Activated CD4-positive, alpha-beta T cell treated with anti-CD3 and anti-CD28 coated beads, Interleukin-2, amount 10 ng/mL, durations not matched to agents 7 days and 5 days (primary cell): Measurements from ENCODE around the gene PRIM2. TPM values are rescaled to one million over a fixed set of nuclear protein-coding genes. Genes with fewer than 3 reads are reported as not detected.
"Not testable (repeated sequence)": the region's sequence is repeated elsewhere in the genome, so short reads cannot be mapped to it uniquely, and the experiment has no call there.

ENCODE experiments used
- CTCF ChIA-PET: fragments of 350-600 bp; sonication (Branson Sonifier 250); formaldehyde crosslinking; loops from one replicate; lab custom pipeline; 2021; ENCODE audit warnings: antibody characterized with exemption; lab: Charles Lee
- POLR2A ChIA-PET: fragments of 350-600 bp; sonication (Branson Sonifier 250); formaldehyde crosslinking; loops from one replicate; lab custom pipeline; 2021; ENCODE audit warnings: antibody characterized with exemption; lab: Charles Lee
- DNase-seq: peaks from one replicate; pipeline ENCODE4 v3.0.0-alpha.2; 2020
- H3K27ac Mint-ChIP-seq: one replicate; pipeline ENCODE4 v1.8.0; 2021; ENCODE audit warnings: mild to moderate bottlenecking, moderate library complexity, mixed read lengths
- H3K27me3 Mint-ChIP-seq: one replicate; pipeline ENCODE4 v1.8.0; 2021; ENCODE audit warnings: mixed read lengths
- H3K36me3 Mint-ChIP-seq: one replicate; pipeline ENCODE4 v1.8.0; 2021; ENCODE audit warnings: low read depth, mixed read lengths
- H3K4me1 Mint-ChIP-seq: one replicate; pipeline ENCODE4 v1.8.0; 2021; ENCODE audit warnings: mixed read lengths
- H3K4me3 Mint-ChIP-seq: one replicate; pipeline ENCODE4 v1.8.0; 2021; ENCODE audit warnings: mild to moderate bottlenecking, moderate library complexity, mixed read lengths
- H3K9me3 Mint-ChIP-seq: one replicate; pipeline ENCODE4 v1.8.0; 2021; ENCODE audit warnings: mixed read lengths
- total RNA-seq, 2 experiments: library from RNA; stranded (reverse); gene quantifications; one replicate each; pipeline ENCODE4 v1.2.3, GENCODE V29; 2021

PRIM2 gene
- total RNA-seq, 2 experiments from 2014 or later: 35.7 to 37.7 TPM

GRCh38 chr6:57572119-57572518 lies 254.7 kb downstream of the PRIM2 start:
- CTCF ChIA-PET, H3K27ac Mint-ChIP-seq, POLR2A ChIA-PET, H3K9me3 Mint-ChIP-seq, DNase-seq, H3K27me3 Mint-ChIP-seq, H3K4me1 Mint-ChIP-seq, H3K36me3 Mint-ChIP-seq, H3K4me3 Mint-ChIP-seq: not testable (repeated sequence)

DNA sequence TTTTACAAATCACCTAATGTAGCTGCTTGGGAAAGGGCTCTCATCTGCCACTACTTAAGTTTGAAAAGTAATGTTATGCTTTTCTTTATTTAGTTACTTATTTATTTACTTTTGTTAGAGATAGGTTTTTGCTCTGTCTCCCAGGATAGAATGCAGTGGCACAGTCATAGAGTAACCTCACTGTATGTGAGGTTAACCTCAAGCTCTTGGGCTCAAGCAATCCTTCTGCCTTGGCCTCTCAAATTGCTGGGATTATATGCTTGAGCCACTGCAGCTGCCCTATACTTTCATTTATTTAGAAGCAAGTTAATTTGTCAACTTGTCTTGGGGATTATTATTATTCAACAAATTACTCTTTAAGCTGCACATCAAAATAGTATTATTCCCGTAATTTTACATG lies 255.4 kb downstream of the PRIM2 start:
- not testable (repeated sequence) for H3K4me3 Mint-ChIP-seq

GRCh38 chr6:57577023-57577422 lies 259.6 kb downstream of the PRIM2 start:
- H3K4me1 Mint-ChIP-seq, H3K27me3 Mint-ChIP-seq, DNase-seq, POLR2A ChIA-PET, H3K4me3 Mint-ChIP-seq, H3K36me3 Mint-ChIP-seq, H3K27ac Mint-ChIP-seq, CTCF ChIA-PET, H3K9me3 Mint-ChIP-seq: not testable (repeated sequence)

More for the DNA sequence above, 255.4 kb downstream of the PRIM2 start:
- H3K36me3 Mint-ChIP-seq, H3K4me1 Mint-ChIP-seq, DNase-seq, POLR2A ChIA-PET, H3K27me3 Mint-ChIP-seq, H3K9me3 Mint-ChIP-seq, CTCF ChIA-PET, H3K27ac Mint-ChIP-seq: not testable (repeated sequence)

DNA sequence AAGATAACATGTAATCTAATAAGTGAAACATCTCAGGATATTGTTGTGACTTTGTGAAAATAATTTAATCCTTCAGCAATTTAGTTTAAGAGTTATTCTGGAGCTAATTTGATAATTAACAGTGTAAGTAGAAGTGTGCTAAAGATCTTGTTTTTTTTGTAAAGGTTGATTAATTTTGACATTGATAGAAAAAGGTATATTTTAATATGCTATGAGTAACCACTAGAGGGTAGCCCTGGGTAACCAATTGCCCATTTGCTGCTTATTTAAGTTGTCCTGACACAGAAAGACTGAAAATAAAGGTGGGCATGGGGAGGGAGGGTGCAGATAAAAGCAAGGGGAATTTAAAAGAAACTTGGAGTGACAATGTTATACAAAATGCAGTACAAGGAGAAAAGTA lies 262.1 kb downstream of the PRIM2 start:
- H3K36me3 Mint-ChIP-seq, H3K4me3 Mint-ChIP-seq, H3K27ac Mint-ChIP-seq, DNase-seq, H3K4me1 Mint-ChIP-seq, H3K9me3 Mint-ChIP-seq, POLR2A ChIA-PET, CTCF ChIA-PET, H3K27me3 Mint-ChIP-seq: not testable (repeated sequence)

DNA sequence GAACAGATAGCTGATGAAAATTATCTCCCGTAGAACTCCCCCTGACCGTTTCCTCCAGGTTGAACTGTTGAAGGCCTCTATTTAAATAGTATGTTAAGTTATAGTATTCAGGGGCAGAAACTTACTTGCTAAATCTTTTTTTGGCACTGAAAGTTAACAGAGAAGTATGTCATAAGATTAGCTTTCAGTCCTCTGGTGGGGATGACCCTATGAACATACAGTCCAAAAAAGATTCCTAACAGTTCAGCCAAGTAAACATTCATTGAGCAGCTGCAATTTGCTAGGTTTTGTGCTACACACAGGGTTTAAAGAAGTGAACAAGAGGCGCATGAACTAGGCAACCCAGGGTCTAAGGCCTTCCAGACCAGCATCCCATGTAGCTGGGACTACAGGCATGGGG lies 264.2 kb downstream of the PRIM2 start:
- POLR2A ChIA-PET, H3K4me1 Mint-ChIP-seq, H3K9me3 Mint-ChIP-seq, H3K27me3 Mint-ChIP-seq, DNase-seq, H3K27ac Mint-ChIP-seq, CTCF ChIA-PET, H3K4me3 Mint-ChIP-seq, H3K36me3 Mint-ChIP-seq: not testable (repeated sequence)

- H3K27me3 Mint-ChIP-seq, DNase-seq, H3K27ac Mint-ChIP-seq, CTCF ChIA-PET, POLR2A ChIA-PET, H3K4me1 Mint-ChIP-seq, H3K4me3 Mint-ChIP-seq, H3K9me3 Mint-ChIP-seq: not testable (repeated sequence)
- H3K36me3 Mint-ChIP-seq: peaks cover 17% of the 10 kb centered on the region
These were observed 283.7 kb downstream of the PRIM2 start for GRCh38 chr6:57601105-57601504.

DNA sequence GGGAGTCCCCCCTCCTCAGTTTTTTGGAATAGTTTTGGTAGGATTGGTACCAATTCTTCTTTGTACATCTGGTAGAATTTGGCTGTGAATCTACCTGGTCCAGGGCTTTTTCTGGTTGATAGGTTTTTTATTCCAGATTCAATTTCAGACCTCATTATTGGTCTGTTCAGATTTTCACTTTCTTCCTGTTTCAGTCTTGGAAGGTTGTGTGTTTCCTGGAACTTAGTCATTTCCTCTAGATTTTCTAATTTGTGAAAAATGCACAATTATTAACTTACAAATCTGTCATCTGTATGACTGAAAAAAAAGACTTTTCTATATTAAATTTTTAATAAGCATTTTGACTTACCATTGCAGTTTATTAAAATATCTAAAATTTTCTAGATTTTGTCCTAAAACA lies 287.9 kb downstream of the PRIM2 start:
- H3K4me1 Mint-ChIP-seq, H3K27ac Mint-ChIP-seq, H3K9me3 Mint-ChIP-seq, POLR2A ChIA-PET, CTCF ChIA-PET, DNase-seq, H3K27me3 Mint-ChIP-seq, H3K4me3 Mint-ChIP-seq: not testable (repeated sequence)
- peaks cover 33% of the 10 kb centered on the region for H3K36me3 Mint-ChIP-seq

- CTCF ChIA-PET: not testable (repeated sequence)
These were observed 288.9 kb downstream of the PRIM2 start for GRCh38 chr6:57606331-57606730.

DNA sequence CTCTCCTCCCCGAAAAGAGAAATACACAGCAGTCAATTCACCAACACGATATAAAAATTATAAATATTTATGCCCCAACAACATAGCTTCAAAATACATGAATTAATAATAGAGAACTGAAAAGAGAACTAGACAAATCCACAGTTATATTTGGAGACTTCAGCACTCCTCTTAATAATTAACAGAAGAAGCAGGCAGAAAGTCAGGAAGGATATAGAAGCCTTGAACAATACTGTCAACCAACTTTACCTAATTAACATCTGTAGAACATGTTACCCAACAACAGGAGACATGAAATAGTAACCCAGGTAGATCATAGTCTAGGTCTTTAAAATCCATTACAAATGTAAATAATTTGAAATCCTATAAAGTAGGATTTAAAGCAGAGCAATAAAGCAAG lies 293.2 kb downstream of the PRIM2 start:
- POLR2A ChIA-PET, CTCF ChIA-PET, DNase-seq, H3K4me3 Mint-ChIP-seq, H3K27me3 Mint-ChIP-seq, H3K9me3 Mint-ChIP-seq, H3K27ac Mint-ChIP-seq, H3K4me1 Mint-ChIP-seq: not testable (repeated sequence)
- H3K36me3 Mint-ChIP-seq: peaks cover 19% of the 10 kb centered on the region

More at GRCh38 chr6:57606331-57606730, 288.9 kb downstream of the PRIM2 start:
- H3K4me3 Mint-ChIP-seq, H3K27me3 Mint-ChIP-seq, H3K27ac Mint-ChIP-seq, H3K9me3 Mint-ChIP-seq, POLR2A ChIA-PET, H3K4me1 Mint-ChIP-seq, DNase-seq: not testable (repeated sequence)
- H3K36me3 Mint-ChIP-seq: peaks cover 33% of the 10 kb centered on the region

DNA sequence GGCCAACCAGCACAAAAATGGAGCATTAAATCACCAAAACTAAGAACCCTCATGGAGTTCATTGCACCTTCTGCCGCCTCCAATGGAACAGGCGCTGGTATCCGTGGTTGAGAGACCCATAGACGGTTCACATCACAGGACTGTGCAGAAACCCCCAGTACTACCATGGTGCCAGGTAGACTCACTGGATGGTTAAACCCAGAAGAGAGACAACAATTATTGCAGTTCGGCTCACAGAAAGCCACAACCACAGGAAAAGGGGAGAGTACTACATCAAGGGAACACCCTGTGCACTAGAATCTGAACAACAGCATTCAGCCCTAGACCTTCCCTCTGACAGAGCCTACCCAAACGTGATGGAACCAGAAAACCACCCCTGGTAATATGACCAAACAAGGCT lies 301.5 kb downstream of the PRIM2 start:
- CTCF ChIA-PET, H3K27me3 Mint-ChIP-seq, DNase-seq, H3K4me1 Mint-ChIP-seq, H3K9me3 Mint-ChIP-seq, H3K4me3 Mint-ChIP-seq, POLR2A ChIA-PET: not testable (repeated sequence)
- Mint-ChIP-seq H3K27ac (peak overlapping the region; percentile 31), H3K36me3 (peaks cover 11% of the 10 kb centered on the region)

DNA sequence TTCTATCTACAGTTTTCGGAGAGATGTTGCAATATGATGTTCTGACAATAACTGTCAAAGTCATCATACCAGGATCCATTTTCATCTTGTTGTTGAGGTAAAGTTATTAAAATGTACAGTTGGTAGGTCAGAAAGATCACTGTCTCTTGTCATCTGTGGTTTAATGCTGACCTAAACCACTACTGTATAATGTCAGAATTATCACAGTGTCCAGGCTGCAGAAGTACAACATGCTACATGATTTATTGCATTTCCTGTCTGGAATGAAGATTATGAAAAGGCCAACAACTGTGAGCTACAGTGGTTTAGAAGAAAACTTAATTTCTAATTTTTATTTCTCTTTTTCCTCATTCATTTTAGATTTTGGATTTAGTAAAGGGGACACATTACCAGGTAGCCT lies 314.3 kb downstream of the PRIM2 start:
- H3K4me1 Mint-ChIP-seq, CTCF ChIA-PET, DNase-seq, H3K27me3 Mint-ChIP-seq, H3K27ac Mint-ChIP-seq, H3K4me3 Mint-ChIP-seq, H3K9me3 Mint-ChIP-seq, POLR2A ChIA-PET: not testable (repeated sequence)
- H3K36me3 Mint-ChIP-seq: peaks cover 19% of the 10 kb centered on the region

DNA sequence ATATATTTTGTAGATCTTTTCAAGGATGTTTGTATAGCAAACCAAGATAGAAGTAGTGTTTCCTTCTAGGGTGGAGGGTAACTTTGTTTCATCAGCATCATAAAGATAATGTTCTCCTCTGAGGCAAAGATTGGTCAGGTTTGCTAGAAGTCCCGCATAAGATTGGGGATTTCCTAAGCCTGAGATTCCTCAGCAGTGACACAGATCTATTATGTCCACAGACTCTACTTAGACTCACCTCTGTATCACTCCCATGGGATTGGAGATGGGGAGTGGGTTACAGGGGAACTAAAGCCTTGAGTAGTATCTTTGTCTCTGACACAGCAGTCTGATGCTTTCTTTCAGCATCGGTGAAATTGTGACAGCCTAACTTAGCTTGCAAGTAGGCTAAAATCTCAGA lies 341.1 kb downstream of the PRIM2 start:
- H3K27ac Mint-ChIP-seq, POLR2A ChIA-PET, H3K9me3 Mint-ChIP-seq, H3K4me3 Mint-ChIP-seq, H3K27me3 Mint-ChIP-seq, CTCF ChIA-PET, DNase-seq, H3K4me1 Mint-ChIP-seq, H3K36me3 Mint-ChIP-seq: not testable (repeated sequence)

GRCh38 chr6:57659794-57660193 lies 342.4 kb downstream of the PRIM2 start:
- H3K36me3 Mint-ChIP-seq, DNase-seq, CTCF ChIA-PET, H3K4me1 Mint-ChIP-seq, H3K9me3 Mint-ChIP-seq, H3K27me3 Mint-ChIP-seq, H3K4me3 Mint-ChIP-seq, H3K27ac Mint-ChIP-seq, POLR2A ChIA-PET: not testable (repeated sequence)

DNA sequence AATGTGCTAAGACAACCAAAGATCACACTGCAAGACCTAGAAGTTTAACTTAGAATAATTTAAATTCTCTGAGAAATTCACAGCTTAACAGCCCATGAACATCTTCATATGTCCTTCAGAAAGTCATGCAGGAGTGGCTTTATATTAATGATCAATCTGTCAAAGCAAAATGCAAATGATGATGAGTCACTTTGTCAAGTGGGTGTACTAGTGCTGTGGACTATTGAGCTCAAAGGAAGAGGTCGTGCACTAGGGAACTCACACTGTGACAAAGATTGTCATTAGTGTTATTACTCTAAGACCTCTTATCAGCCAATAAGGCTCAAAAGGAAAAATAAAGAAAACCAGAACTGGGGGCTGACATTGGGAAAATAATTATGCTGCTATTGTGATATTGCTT lies 343.5 kb downstream of the PRIM2 start:
- H3K36me3 Mint-ChIP-seq, H3K27ac Mint-ChIP-seq, CTCF ChIA-PET, H3K27me3 Mint-ChIP-seq, H3K4me1 Mint-ChIP-seq, POLR2A ChIA-PET, H3K4me3 Mint-ChIP-seq, DNase-seq, H3K9me3 Mint-ChIP-seq: not testable (repeated sequence)
